NCI-H510A (cell line): ENCODE data around the gene TRAP1.
"Not testable (repeated sequence)": the region's sequence is repeated elsewhere in the genome, so short reads cannot be mapped to it uniquely, and the experiment has no call there.

Experiments used
- DNase-seq: peaks from one replicate; lab custom pipeline; 2025; lab: John Stamatoyannopoulos, UW

The TRAP1 gene

DNA sequence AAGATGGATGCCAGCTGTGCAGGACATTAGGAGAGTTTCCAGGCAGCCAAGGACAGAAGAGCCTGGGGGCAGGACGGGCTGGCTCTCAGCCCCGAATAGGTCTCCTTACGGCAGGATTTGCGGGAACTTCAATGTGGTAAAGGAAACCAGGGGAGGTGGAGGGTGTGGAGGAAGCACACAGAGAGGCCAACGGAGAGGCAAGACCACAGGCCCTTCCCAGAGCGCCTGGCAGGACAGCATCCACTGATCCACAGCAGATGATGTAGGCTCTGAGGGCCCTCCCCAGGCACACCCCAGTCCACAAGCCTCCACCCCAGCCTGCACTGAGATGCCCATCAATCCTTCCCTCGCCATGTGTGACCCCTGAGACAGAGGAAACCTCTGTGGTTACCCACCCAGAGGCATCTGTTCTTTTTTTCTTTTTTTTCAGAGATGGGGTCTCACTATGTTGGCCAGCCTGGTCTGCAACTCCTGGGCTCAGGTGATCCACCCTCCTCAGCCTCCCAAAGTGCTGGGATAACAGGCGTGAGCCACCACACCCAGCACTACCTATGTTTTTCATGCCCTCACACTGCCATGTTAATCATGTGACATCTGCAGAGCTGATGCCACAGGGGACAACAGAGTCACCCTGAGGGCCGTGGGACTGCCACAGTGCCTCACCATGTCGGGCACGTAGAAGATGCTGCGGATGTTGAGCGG, 43.5 kb downstream of the TRAP1 start:
- DNase-seq = no peak

DNA sequence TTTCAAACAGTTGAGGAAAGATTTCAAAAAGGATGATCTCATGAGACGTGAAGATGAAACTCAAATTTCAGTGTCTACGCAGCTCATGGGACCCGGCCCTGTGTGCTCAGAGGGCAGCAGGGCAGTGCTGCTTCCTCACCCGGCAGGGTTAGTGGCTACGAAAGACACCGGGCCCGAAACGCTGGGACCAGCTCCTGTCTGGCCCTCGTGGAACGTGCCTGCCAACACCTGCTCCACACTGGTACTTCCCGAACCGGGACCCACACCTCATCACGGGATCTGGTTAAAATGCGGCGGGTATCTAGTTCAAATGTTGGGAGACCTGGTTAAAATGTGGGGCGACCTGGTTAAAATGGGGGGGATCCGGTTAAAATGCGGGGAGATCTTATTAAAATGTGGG, 44.1 kb downstream of the TRAP1 start:
- no peak for DNase-seq

DNA sequence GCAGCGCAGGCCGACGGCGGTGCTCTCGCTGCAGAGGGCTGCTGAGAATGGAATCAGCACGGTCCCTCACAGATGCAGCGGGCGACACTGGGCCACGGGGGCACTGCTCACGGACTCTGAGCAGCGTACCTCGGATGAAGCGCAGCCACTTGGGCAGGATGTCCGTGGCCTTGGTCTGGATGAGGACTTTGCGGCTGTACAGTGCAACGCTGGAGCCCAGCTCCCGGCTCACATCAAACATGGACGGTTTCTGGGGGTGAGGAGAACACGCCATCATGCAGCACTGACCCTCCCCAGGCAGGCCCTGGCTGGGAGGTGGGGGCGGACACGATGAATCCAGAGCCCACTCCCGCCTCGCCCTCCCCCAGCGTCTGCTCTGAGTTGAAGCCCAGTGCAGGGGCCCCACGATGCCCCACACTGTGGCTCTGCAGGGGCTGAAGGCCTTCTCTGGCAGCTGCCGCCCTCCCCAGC, 44.7 kb downstream of the TRAP1 start:
- no peak for DNase-seq

DNA sequence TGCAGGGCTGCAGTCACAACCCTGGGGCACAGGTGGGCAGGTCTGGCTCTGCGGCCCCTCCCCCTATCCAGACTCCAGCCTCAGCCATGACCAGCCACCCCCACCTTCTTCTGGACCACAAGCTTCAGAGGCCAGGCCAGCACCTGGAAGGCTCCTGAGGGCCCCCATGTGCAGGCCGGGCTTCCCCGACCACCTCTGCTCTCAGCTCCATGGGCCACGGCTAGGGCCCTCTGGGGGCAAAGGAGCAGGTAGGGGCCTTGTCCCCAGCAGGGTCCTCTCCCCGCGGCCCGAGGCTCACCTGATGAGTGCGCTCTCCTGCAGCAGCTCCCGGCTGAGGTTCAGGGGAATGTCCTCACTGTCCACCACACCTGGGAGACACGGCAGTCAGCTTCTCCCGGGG, 45.9 kb downstream of the TRAP1 start:
- DNase-seq = no peak

GRCh38 chr16:3670711-3671110, 46.6 kb downstream of the TRAP1 start:
- no peak for DNase-seq

DNA sequence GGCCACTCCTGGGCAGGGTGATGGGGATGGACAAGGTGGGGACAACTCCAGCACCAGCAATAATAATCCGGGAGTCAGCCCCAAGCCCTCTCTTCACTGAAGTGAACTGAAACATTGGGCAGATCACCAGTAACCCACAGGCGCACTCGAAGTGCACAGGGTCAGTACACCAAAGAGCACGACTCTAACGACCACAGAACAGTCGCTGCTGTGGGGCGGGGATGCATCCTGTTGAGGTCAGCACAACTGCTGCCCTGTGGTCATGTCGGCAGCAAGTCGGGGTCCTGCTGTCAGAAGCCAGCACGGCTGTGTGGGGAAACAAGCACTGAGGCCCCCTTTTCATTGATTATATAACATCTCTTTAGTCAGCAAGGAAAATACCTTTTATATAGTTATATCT, 48.2 kb downstream of the TRAP1 start:
- no peak for DNase-seq

DNA sequence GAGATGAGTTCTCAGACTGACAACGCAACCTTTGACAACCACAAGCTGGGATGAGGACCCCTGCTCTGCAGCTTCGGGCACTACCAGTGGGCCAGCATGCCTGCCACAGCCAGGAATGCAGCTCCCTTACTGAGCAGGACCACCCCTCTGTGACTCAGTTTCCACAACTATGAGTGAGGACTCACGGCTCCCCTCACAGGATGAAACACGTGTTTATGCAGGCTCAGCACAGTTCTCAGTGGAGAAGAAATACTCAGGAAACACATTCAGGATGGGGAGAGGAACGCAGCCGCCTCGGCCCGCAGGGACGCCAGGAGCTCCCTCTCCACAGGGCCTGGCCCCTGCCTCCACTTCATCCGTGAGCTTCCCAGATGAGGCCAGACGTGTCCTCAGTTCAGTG, 48.7 kb downstream of the TRAP1 start:
- DNase-seq = no peak

GRCh38 chr16:3665508-3665907, 51.8 kb downstream of the TRAP1 start:
- DNase-seq = no peak

DNA sequence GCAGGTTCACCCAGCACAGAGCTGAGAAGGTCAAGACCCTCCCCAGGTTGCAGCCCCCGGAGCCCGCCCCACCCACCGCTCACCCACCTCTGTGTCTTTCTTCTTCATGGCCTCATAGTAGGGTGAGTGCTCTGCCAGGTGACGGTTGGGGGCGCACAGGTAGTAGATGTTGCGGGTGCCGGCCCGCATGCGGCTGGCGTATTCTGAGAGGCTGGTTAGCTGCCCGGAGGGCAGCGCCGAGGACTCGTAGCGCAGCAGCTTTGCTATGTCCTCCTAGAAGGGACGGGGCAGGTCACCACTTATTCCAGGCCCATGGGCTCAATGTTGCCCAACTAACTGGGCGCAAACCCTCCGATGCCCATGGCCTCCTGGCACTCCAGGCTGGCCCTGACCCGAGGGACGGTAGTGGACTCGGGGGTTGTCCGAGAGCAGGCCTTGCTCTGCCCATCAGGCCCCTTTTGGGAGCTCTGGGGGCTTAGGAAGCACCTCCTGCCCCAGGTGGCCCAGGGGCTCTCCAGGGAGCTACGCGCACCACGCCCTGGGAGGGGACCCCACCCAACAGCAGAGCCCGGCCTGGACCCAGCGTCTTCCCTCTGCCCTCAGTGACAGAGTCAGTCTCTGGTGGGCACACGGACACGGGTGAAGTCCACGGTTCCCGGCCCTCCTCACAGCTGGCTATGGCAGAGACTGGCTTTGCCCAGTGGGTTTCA, 53.0 kb downstream of the TRAP1 start:
- DNase-seq = no peak

GRCh38 chr16:3662601-3663000, 54.7 kb downstream of the TRAP1 start:
- no peak for DNase-seq

- no peak for DNase-seq
Observed at GRCh38 chr16:3661922-3662321, 55.4 kb downstream of the TRAP1 start.

GRCh38 chr16:3661311-3661710, 56.0 kb downstream of the TRAP1 start:
- no peak for DNase-seq

DNA sequence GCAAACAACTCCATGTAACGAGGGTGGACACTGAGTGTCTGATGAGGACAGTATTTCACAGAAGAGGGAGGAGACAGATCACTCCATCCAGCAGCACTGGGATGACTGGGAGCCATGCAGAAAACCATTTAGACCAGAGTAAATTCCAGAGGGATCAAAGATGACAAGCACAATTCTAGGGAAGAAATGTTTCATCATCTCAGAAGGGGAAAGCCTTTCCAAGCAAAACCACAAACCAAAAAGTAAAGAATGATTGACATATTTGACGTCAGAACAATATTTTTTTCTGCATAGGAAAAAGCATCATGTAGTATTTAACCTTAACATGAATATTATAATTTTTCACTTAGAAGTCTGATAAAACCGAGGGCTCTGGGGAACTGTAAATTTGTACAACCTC, 58.1 kb downstream of the TRAP1 start:
- DNase-seq = no peak

- DNase-seq = no peak
Observed at GRCh38 chr16:3656491-3657468, 60.5 kb downstream of the TRAP1 start.

GRCh38 chr16:3656160-3656490, 61.2 kb downstream of the TRAP1 start:
- DNase-seq = not testable (repeated sequence)

GRCh38 chr16:3655396-3656159, 61.7 kb downstream of the TRAP1 start:
- DNase-seq = no peak

- DNase-seq = no peak
Observed at GRCh38 chr16:3655030-3655395, 62.3 kb downstream of the TRAP1 start.

GRCh38 chr16:3654249-3654991, 62.9 kb downstream of the TRAP1 start, which contains the start of gene DNASE1:
DNASE1 (plus strand) TSS chr16:3654691; CDS start chr16:3655374, 683 bp downstream.
- no peak for DNase-seq

GRCh38 chr16:3652373-3653195, 64.7 kb downstream of the TRAP1 start:
- DNase-seq = no peak
